ENCODE measurements around the gene PINK1.

GRCh38 chr1:20616847-20617487, 16.3 kb upstream of the PINK1 start:
- TF ChIP-seq CTCF (conservative IDR thresholded peaks at IDR 0.05; ENCODE audit: low read depth, low read length) (no peak), EZH2 (IDR thresholded peaks at IDR 0.05; ENCODE audit: borderline replicate concordance, low read depth, low read length, poor library complexity, severe bottlenecking) (no peak)
